Chondrocyte (in vitro differentiated cells): ENCODE data around the gene YPEL3. TPM values are rescaled to one million over a fixed set of nuclear protein-coding genes. Genes with fewer than 3 reads are reported as not detected.

Experiments
- DNase-seq: peaks from one replicate; pipeline ENCODE4 v3.0.0; 2021; ENCODE audit warnings: mixed read lengths, low spot score
- H3K27ac Mint-ChIP-seq: one replicate; pipeline ENCODE4 v1.8.0; 2021; ENCODE audit warnings: mild to moderate bottlenecking, moderate library complexity, mixed read lengths; ENCODE audit not compliant: unreplicated experiment
- H3K27me3 Mint-ChIP-seq: 2 replicates; pipeline ENCODE4 v1.8.0; 2021; ENCODE audit warnings: low read depth, mixed read lengths
- H3K36me3 Mint-ChIP-seq: 2 replicates; pipeline ENCODE4 v1.8.0; 2021; ENCODE audit warnings: low read depth, mixed read lengths
- H3K4me1 Mint-ChIP-seq: 2 replicates; pipeline ENCODE4 v1.8.0; 2021; ENCODE audit warnings: low read depth, mild to moderate bottlenecking, mixed read lengths
- H3K4me3 Mint-ChIP-seq: one replicate; pipeline ENCODE4 v1.8.0; 2021; ENCODE audit warnings: mild to moderate bottlenecking, moderate library complexity, mixed read lengths; ENCODE audit not compliant: unreplicated experiment
- H3K9me3 Mint-ChIP-seq: 2 replicates; pipeline ENCODE4 v1.8.0; 2021; ENCODE audit warnings: low read depth, mixed read lengths
- CTCF ChIP-seq: fragments of 200-600 bp; sonication (generic); IDR thresholded peaks from 2 replicates; pipeline ENCODE4 v1.5.0; 2021; ENCODE audit warnings: antibody characterized with exemption, mild to moderate bottlenecking, moderate library complexity
- total RNA-seq: library from RNA; stranded (reverse); gene quantifications from 3 replicates; pipeline ENCODE4 v1.2.1, GENCODE V29; 2021

Gene YPEL3
- total RNA-seq, 1 donor from 2014 or later = 23.3 TPM

GRCh38 chr16:30091474-30092372 lies 4.3 kb downstream of the YPEL3 start, which contains the start of gene TBX6:
Gene TBX6 (minus strand): TSS chr16:30091924. CDS start chr16:30091193, 731 bp downstream.
- H3K9me3 Mint-ChIP-seq = no peaks in the 10 kb centered on the region
- peaks cover 46% of the 10 kb centered on the region for H3K4me1 Mint-ChIP-seq
- peak within 1 kb of the TSS; percentile 80 for H3K4me3 Mint-ChIP-seq
- no peaks in the 10 kb centered on the region for H3K27me3 Mint-ChIP-seq
- TF ChIP-seq CTCF = peak; percentile 81
- H3K36me3 Mint-ChIP-seq = no peaks in the 10 kb centered on the region
- H3K27ac Mint-ChIP-seq = peak within 1 kb of the TSS; percentile 86
- DNase-seq = no peak

- H3K36me3 Mint-ChIP-seq = no peaks in the 10 kb centered on the region
- H3K4me3 Mint-ChIP-seq = no peak overlapping the region
- DNase-seq = no peak
- no peaks in the 10 kb centered on the region for H3K9me3 Mint-ChIP-seq
- no peak for TF ChIP-seq CTCF
- no peaks in the 10 kb centered on the region for H3K27me3 Mint-ChIP-seq
- H3K4me1 Mint-ChIP-seq = peaks cover 41% of the 10 kb centered on the region
- H3K27ac Mint-ChIP-seq = no peak overlapping the region
Measured at GRCh38 chr16:30090610-30091331, 5.2 kb downstream of the YPEL3 start.

- no peak overlapping the region for H3K4me3 Mint-ChIP-seq
- H3K9me3 Mint-ChIP-seq = no peaks in the 10 kb centered on the region
- peaks cover 29% of the 10 kb centered on the region for H3K4me1 Mint-ChIP-seq
Measured at GRCh38 chr16:30088832-30089624, 7.0 kb downstream of the YPEL3 start.

GRCh38 chr16:30088237-30088831 lies 7.7 kb downstream of the YPEL3 start:
- Mint-ChIP-seq H3K27ac (peak overlapping the region; percentile 37), H3K27me3 (no peaks in the 10 kb centered on the region), H3K4me1 (peaks cover 27% of the 10 kb centered on the region), H3K4me3 (no peak overlapping the region), H3K9me3 (no peaks in the 10 kb centered on the region), H3K36me3 (peaks cover 3% of the 10 kb centered on the region)
- TF ChIP-seq CTCF = no peak
- DNase-seq = no peak

More at GRCh38 chr16:30088832-30089624, 7.0 kb downstream of the YPEL3 start:
- H3K36me3 Mint-ChIP-seq = no peaks in the 10 kb centered on the region
- H3K27me3 Mint-ChIP-seq = no peaks in the 10 kb centered on the region
- no peak for TF ChIP-seq CTCF
- H3K27ac Mint-ChIP-seq = peak overlapping the region; percentile 79
- peak; percentile 84 for DNase-seq
